Measurements from ENCODE around the gene ETV6. TPM values are rescaled to one million over a fixed set of nuclear protein-coding genes. Genes with fewer than 3 reads are reported as not detected.

ETV6 gene
- total and polyA plus RNA-seq, 2 experiments from 2014 or later, result 9.1 to 11.9 TPM

DNA sequence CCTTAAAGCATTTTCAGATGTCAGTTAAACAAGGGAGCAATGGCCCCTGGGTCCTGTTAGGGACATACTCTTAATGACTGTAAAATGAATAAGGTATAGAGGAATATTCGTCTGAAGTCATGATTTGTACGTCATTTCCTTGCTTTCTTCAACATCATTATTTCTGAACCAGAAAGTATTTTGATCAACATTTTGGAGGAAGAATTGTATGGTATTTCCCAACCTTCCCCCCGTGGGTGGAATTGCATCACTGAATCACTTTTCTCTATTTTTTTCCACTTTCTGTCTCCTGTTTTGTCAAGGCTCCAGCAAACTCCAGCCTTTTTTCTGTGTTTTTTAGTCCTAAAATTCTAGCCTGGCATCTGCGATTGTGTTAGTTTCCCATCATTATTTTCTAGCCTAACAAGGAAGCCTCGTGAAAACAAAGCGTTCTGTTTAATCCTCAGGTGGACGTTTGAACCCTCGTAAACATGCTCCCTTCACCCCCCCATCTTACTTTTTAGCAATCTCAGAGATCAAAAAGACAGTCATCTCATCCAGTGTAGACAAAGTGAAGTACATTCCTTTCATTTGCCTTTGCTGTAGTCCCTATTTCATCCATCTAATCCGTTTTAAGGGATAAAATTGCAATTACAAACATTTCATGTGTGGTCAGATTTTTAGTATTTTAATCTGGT, 62.3 kb downstream of the ETV6 start:
- Histone ChIP-seq H3K4me1 (ENCODE audit: low read depth) (peaks cover 29% of the 10 kb centered on the region), H3K4me3 (no peak overlapping the region), H3K27ac (no peak overlapping the region), H3K36me3 (no peaks in the 10 kb centered on the region), H3K27me3 (no peaks in the 10 kb centered on the region), H3K9me3 (ENCODE audit: low read depth) (no peaks in the 10 kb centered on the region)
- TF ChIP-seq CTCF (IDR thresholded peaks at IDR 0.05; ENCODE audit: low read depth, low read length), result no peak
- peak in 1 of 2 donors; percentile 85 for DNase-seq (ENCODE audit: low read depth in 1 of 2, low spot score in 1 of 2)

- Histone ChIP-seq H3K4me1 (ENCODE audit: low read depth) (peaks cover 29% of the 10 kb centered on the region), H3K27me3 (no peaks in the 10 kb centered on the region), H3K4me3 (no peak overlapping the region), H3K27ac (no peak overlapping the region), H3K9me3 (ENCODE audit: low read depth) (no peaks in the 10 kb centered on the region), H3K36me3 (no peaks in the 10 kb centered on the region)
- no peak for DNase-seq (ENCODE audit: low read depth in 1 of 2, low spot score in 1 of 2)
- no peak for TF ChIP-seq CTCF (IDR thresholded peaks at IDR 0.05; ENCODE audit: low read depth, low read length)
These were observed 63.0 kb downstream of the ETV6 start for GRCh38 chr12:11712491-11712890.

GRCh38 chr12:11713202-11713601, 63.7 kb downstream of the ETV6 start:
- H3K27ac ChIP-seq, result no peak overlapping the region
- H3K9me3 ChIP-seq (ENCODE audit: low read depth), result no peaks in the 10 kb centered on the region
- H3K36me3 ChIP-seq, result no peaks in the 10 kb centered on the region
- no peak for DNase-seq (ENCODE audit: low read depth in 1 of 2, low spot score in 1 of 2)
- H3K27me3 ChIP-seq, result no peaks in the 10 kb centered on the region
- TF ChIP-seq CTCF (IDR thresholded peaks at IDR 0.05; ENCODE audit: low read depth, low read length), result no peak
- H3K4me1 ChIP-seq (ENCODE audit: low read depth), result peaks cover 27% of the 10 kb centered on the region
- H3K4me3 ChIP-seq, result no peak overlapping the region

GRCh38 chr12:11714626-11715025, 65.2 kb downstream of the ETV6 start:
- DNase-seq (ENCODE audit: low read depth in 1 of 2, low spot score in 1 of 2), result no peak
- Histone ChIP-seq H3K4me1 (ENCODE audit: low read depth) (peaks cover 26% of the 10 kb centered on the region), H3K4me3 (no peak overlapping the region), H3K36me3 (no peaks in the 10 kb centered on the region), H3K9me3 (ENCODE audit: low read depth) (no peaks in the 10 kb centered on the region), H3K27ac (no peak overlapping the region), H3K27me3 (no peaks in the 10 kb centered on the region)
- TF ChIP-seq CTCF (IDR thresholded peaks at IDR 0.05; ENCODE audit: low read depth, low read length), result no peak

DNA sequence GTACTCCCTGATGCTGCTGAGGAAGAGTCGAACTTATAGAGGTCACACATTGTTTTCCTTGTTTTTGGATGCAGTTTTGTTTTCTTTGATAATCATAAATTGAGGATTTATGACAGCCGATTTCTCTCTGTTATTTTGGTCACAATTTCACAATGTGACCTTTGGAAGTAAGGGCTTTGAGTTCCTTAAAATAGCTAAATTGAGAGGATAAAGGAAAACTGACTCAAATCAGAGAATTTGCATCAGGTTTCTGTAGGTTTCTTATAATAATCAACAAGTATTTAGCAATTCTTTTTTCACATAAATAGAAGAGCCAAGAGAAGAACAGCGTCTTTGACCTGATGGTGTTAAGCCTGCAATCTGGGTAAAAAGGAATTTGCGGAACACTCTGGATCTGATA, 66.1 kb downstream of the ETV6 start:
- Histone ChIP-seq H3K4me1 (ENCODE audit: low read depth) (peaks cover 31% of the 10 kb centered on the region), H3K4me3 (no peak overlapping the region), H3K27ac (no peak overlapping the region), H3K9me3 (ENCODE audit: low read depth) (no peaks in the 10 kb centered on the region), H3K36me3 (no peaks in the 10 kb centered on the region), H3K27me3 (no peaks in the 10 kb centered on the region)
- DNase-seq (ENCODE audit: low read depth in 1 of 2, low spot score in 1 of 2), result no peak
- no peak for TF ChIP-seq CTCF (IDR thresholded peaks at IDR 0.05; ENCODE audit: low read depth, low read length)

Data from cardiac muscle cell (in vitro differentiated cells and primary cell).